DOHH2 (cell line): Measurements from ENCODE around the gene EAF1.

Experiments used
- H3F3A ChIP-seq: fragments of 200-600 bp; sonication (generic), shearing (Covaris generic); 2 replicates; pipeline ENCODE4 v1.6.0; 2016; ENCODE audit warnings: antibody characterized with exemption, mild to moderate bottlenecking; ENCODE audit not compliant: control insufficient read depth, insufficient read depth
- H3K27ac ChIP-seq: fragments of 200-600 bp; sonication (generic); 2 replicates; pipeline ENCODE4 v1.5.1; 2014; ENCODE audit warnings: low read depth, mild to moderate bottlenecking, low read length, moderate library complexity
- H3K27me3 ChIP-seq: fragments of 200-600 bp; sonication (generic); 2 replicates; pipeline ENCODE4 v1.6.1; 2014; ENCODE audit warnings: mild to moderate bottlenecking, low read length, mixed read lengths; ENCODE audit not compliant: control insufficient read depth
- H3K36me3 ChIP-seq: fragments of 200-600 bp; sonication (generic); 2 replicates; pipeline ENCODE4 v1.6.1; 2014; ENCODE audit warnings: mild to moderate bottlenecking, low read length, moderate library complexity, mixed read lengths; ENCODE audit not compliant: control insufficient read depth
- H3K4me1 ChIP-seq: fragments of 200-600 bp; sonication (generic); 2 replicates; pipeline ENCODE4 v1.6.1; 2014; ENCODE audit warnings: mild to moderate bottlenecking, low read length, mixed read lengths; ENCODE audit not compliant: control insufficient read depth
- H3K4me2 ChIP-seq: fragments of 200-600 bp; sonication (generic); 2 replicates; pipeline ENCODE4 v1.6.0; 2014; ENCODE audit warnings: mild to moderate bottlenecking, low read length, moderate library complexity
- H3K4me3 ChIP-seq: fragments of 200-600 bp; sonication (generic); 2 replicates; pipeline ENCODE4 v1.5.1; 2014; ENCODE audit warnings: mild to moderate bottlenecking, low read length, mixed read lengths
- H3K79me2 ChIP-seq: fragments of 200-600 bp; sonication (generic); 2 replicates; pipeline ENCODE4 v1.6.1; 2014; ENCODE audit warnings: mild to moderate bottlenecking, low read length, mixed read lengths; ENCODE audit not compliant: control insufficient read depth
- H3K9me2 ChIP-seq: fragments of 200-600 bp; sonication (generic); replicated peaks from 2 replicates; pipeline ENCODE4 v1.6.1; 2014; ENCODE audit warnings: mild to moderate bottlenecking, low read length, mixed read lengths; ENCODE audit not compliant: control insufficient read depth
- H3K9me3 ChIP-seq: fragments of 200-600 bp; sonication (generic); 2 replicates; pipeline ENCODE4 v1.6.1; 2014; ENCODE audit warnings: antibody characterized with exemption, low read length, mixed read lengths; ENCODE audit not compliant: control insufficient read depth, insufficient read depth
- H4K20me1 ChIP-seq: fragments of 200-600 bp; sonication (generic); 2 replicates; pipeline ENCODE4 v1.6.0; 2014; ENCODE audit warnings: low read depth, mild to moderate bottlenecking, antibody characterized with exemption, low read length, moderate library complexity; ENCODE audit not compliant: control insufficient read depth, insufficient read depth
- CTCF ChIP-seq: fragments of 200-600 bp; sonication (generic); IDR thresholded peaks from one replicate; pipeline ENCODE4 v1.5.1; 2014; ENCODE audit warnings: antibody characterized with exemption, mild to moderate bottlenecking, low read depth, low read length; ENCODE audit not compliant: poor library complexity, severe bottlenecking
- EZH2phosphoT487 ChIP-seq: fragments of 200-600 bp; sonication (generic); IDR thresholded peaks from 2 replicates; pipeline ENCODE4 v1.6.1; 2017; ENCODE audit warnings: borderline replicate concordance, mild to moderate bottlenecking, antibody characterized with exemption, low read length, moderate library complexity, mixed read lengths

The EAF1 gene

GRCh38 chr3:15470849-15471248, 43.5 kb downstream of the EAF1 start:
- no peaks in the 10 kb centered on the region for H3K4me1 ChIP-seq
- no peaks in the 10 kb centered on the region for H3K36me3 ChIP-seq
- no peaks in the 10 kb centered on the region for H3K9me2 ChIP-seq
- H3K27ac ChIP-seq = no peak overlapping the region
- H3K27me3 ChIP-seq = peaks cover 20% of the 10 kb centered on the region
- no peaks in the 10 kb centered on the region for H3K9me3 ChIP-seq
- H3K4me3 ChIP-seq = no peak overlapping the region
- no peak overlapping the region for H3K4me2 ChIP-seq
- TF ChIP-seq EZH2phosphoT487 (no peak), CTCF (no peak)
- H3K79me2 ChIP-seq = no peaks in the 10 kb centered on the region
- no peaks in the 10 kb centered on the region for H3F3A ChIP-seq
- no peaks in the 10 kb centered on the region for H4K20me1 ChIP-seq

- no peak overlapping the region for H3K27ac ChIP-seq
- peaks cover 20% of the 10 kb centered on the region for H3K27me3 ChIP-seq
- no peaks in the 10 kb centered on the region for H3K79me2 ChIP-seq
- no peaks in the 10 kb centered on the region for H3K9me3 ChIP-seq
- no peaks in the 10 kb centered on the region for H4K20me1 ChIP-seq
- H3F3A ChIP-seq = no peaks in the 10 kb centered on the region
- TF ChIP-seq EZH2phosphoT487 (no peak), CTCF (no peak)
- H3K4me2 ChIP-seq = no peak overlapping the region
- H3K36me3 ChIP-seq = no peaks in the 10 kb centered on the region
- H3K9me2 ChIP-seq = no peaks in the 10 kb centered on the region
- H3K4me1 ChIP-seq = no peaks in the 10 kb centered on the region
- H3K4me3 ChIP-seq = no peak overlapping the region
Measured at GRCh38 chr3:15471861-15472260, 44.5 kb downstream of the EAF1 start.

- no peaks in the 10 kb centered on the region for H3K36me3 ChIP-seq
- no peaks in the 10 kb centered on the region for H3K9me2 ChIP-seq
- H3K79me2 ChIP-seq = no peaks in the 10 kb centered on the region
- H3K4me3 ChIP-seq = no peak overlapping the region
- H3K4me2 ChIP-seq = no peak overlapping the region
- H3K27ac ChIP-seq = no peak overlapping the region
- H3K9me3 ChIP-seq = no peaks in the 10 kb centered on the region
- no peaks in the 10 kb centered on the region for H3K4me1 ChIP-seq
- H3K27me3 ChIP-seq = peaks cover 13% of the 10 kb centered on the region; the same call in 1 of the 2 replicates
- H3F3A ChIP-seq = no peaks in the 10 kb centered on the region
- no peak for TF ChIP-seq EZH2phosphoT487
- no peak for TF ChIP-seq CTCF
- no peaks in the 10 kb centered on the region for H4K20me1 ChIP-seq
Measured at GRCh38 chr3:15475161-15475560, 47.8 kb downstream of the EAF1 start.

GRCh38 chr3:15476378-15476777, 49.0 kb downstream of the EAF1 start:
- no peaks in the 10 kb centered on the region for H3F3A ChIP-seq
- H3K4me3 ChIP-seq = no peak overlapping the region
- no peaks in the 10 kb centered on the region for H4K20me1 ChIP-seq
- no peaks in the 10 kb centered on the region for H3K79me2 ChIP-seq
- H3K4me1 ChIP-seq = no peaks in the 10 kb centered on the region
- H3K4me2 ChIP-seq = no peak overlapping the region
- no peak for TF ChIP-seq CTCF
- no peak for TF ChIP-seq EZH2phosphoT487
- H3K27me3 ChIP-seq = peaks cover 4% of the 10 kb centered on the region; the same call in 1 of the 2 replicates
- no peak overlapping the region for H3K27ac ChIP-seq
- no peaks in the 10 kb centered on the region for H3K9me2 ChIP-seq
- no peaks in the 10 kb centered on the region for H3K36me3 ChIP-seq
- H3K9me3 ChIP-seq = no peaks in the 10 kb centered on the region
